ENCODE measurements around the gene TRAK1. TPM values are rescaled to one million over a fixed set of nuclear protein-coding genes. Genes with fewer than 3 reads are reported as not detected.

The TRAK1 gene
- total RNA-seq, 1 donor from 2014 or later, result 33.0 TPM

GRCh38 chr3:42157540-42158538, 66.7 kb downstream of the TRAK1 start:
- DNase-seq (ENCODE audit: low read depth in 2 of 2), result no peak

- no peak for DNase-seq (ENCODE audit: low read depth in 2 of 2)
These were observed 68.0 kb downstream of the TRAK1 start for GRCh38 chr3:42159147-42159546.

- DNase-seq (ENCODE audit: low read depth in 2 of 2), result peak in 1 of 2 donors; percentile 42
These were observed 68.7 kb downstream of the TRAK1 start for GRCh38 chr3:42159706-42160472.

GRCh38 chr3:42161050-42161935, 70.1 kb downstream of the TRAK1 start:
- peak in 1 of 2 donors; percentile 51 for DNase-seq (ENCODE audit: low read depth in 2 of 2)

- no peak for DNase-seq (ENCODE audit: low read depth in 2 of 2)
These were observed 71.3 kb downstream of the TRAK1 start for GRCh38 chr3:42162462-42162861.

GRCh38 chr3:42163622-42164244, 72.6 kb downstream of the TRAK1 start:
- DNase-seq (ENCODE audit: low read depth in 2 of 2), result no peak

GRCh38 chr3:42164656-42165055, 73.5 kb downstream of the TRAK1 start:
- no peak for DNase-seq (ENCODE audit: low read depth in 2 of 2)

GRCh38 chr3:42165211-42165610, 74.1 kb downstream of the TRAK1 start:
- no peak for DNase-seq (ENCODE audit: low read depth in 2 of 2)

GRCh38 chr3:42166214-42166613, 75.1 kb downstream of the TRAK1 start:
- no peak for DNase-seq (ENCODE audit: low read depth in 2 of 2)

GRCh38 chr3:42166662-42167300, 75.6 kb downstream of the TRAK1 start:
- no peak for DNase-seq (ENCODE audit: low read depth in 2 of 2)

GRCh38 chr3:42169579-42170120, 78.5 kb downstream of the TRAK1 start:
- no peak for DNase-seq (ENCODE audit: low read depth in 2 of 2)

- no peak for DNase-seq (ENCODE audit: low read depth in 2 of 2)
These were observed 81.0 kb downstream of the TRAK1 start for GRCh38 chr3:42172047-42172654.

GRCh38 chr3:42173307-42173706, 82.2 kb downstream of the TRAK1 start:
- DNase-seq (ENCODE audit: low read depth in 2 of 2), result no peak

- no peak for DNase-seq (ENCODE audit: low read depth in 2 of 2)
These were observed 83.7 kb downstream of the TRAK1 start for GRCh38 chr3:42174679-42175385.

- DNase-seq (ENCODE audit: low read depth in 2 of 2), result no peak
These were observed 84.5 kb downstream of the TRAK1 start for GRCh38 chr3:42175386-42176240.

- DNase-seq (ENCODE audit: low read depth in 2 of 2), result no peak
These were observed 85.3 kb downstream of the TRAK1 start for GRCh38 chr3:42176242-42177034.
